MCF 10A (cell line): ENCODE results near the gene IVD. TPM values are rescaled to one million over a fixed set of nuclear protein-coding genes. Genes with fewer than 3 reads are reported as not detected.
"Not testable (repeated sequence)": the region's sequence is repeated elsewhere in the genome, so short reads cannot be mapped to it uniquely, and the experiment has no call there.

Experiments used
- BruUV-seq: library from RNA; stranded (reverse); fragments of 400-500 nt; replicated peaks from 2 replicates; lab custom pipeline; 2021; lab: Mats Ljungman, UMichigan
- CTCF ChIA-PET: fragments of 300-600 bp; sonication (Branson Sonifier 250); formaldehyde crosslinking; extraction: SDS; loops from one replicate; lab custom pipeline; 2021; ENCODE audit warnings: antibody characterized with exemption, inconsistent platforms; lab: Yijun Ruan, JAX
- POLR2A ChIA-PET: fragments of 300-600, 350-650 bp; sonication (Branson Sonifier 250); formaldehyde crosslinking; extraction: SDS; loops from one replicate; lab custom pipeline; 2020; ENCODE audit warnings: antibody characterized with exemption, inconsistent platforms; lab: Yijun Ruan, JAX
- DNase-seq: peaks from one replicate; pipeline ENCODE4 v3.0.0-alpha.2; 2018; ENCODE audit not compliant: unreplicated experiment
- H3K27ac Mint-ChIP-seq: one replicate; pipeline ENCODE4 v1.8.0; 2022; ENCODE audit warnings: mild to moderate bottlenecking, low read depth, mixed read lengths; ENCODE audit not compliant: unreplicated experiment
- H3K27me3 Mint-ChIP-seq: one replicate; pipeline ENCODE4 v1.8.0; 2022; ENCODE audit warnings: mixed read lengths; ENCODE audit not compliant: insufficient read depth, unreplicated experiment
- H3K36me3 Mint-ChIP-seq: one replicate; pipeline ENCODE4 v1.8.0; 2022; ENCODE audit warnings: mild to moderate bottlenecking, moderate library complexity, mixed read lengths; ENCODE audit not compliant: insufficient read depth, unreplicated experiment
- H3K4me1 Mint-ChIP-seq: one replicate; pipeline ENCODE4 v1.8.0; 2022; ENCODE audit warnings: mixed read lengths; ENCODE audit not compliant: insufficient read depth, unreplicated experiment
- H3K4me3 Mint-ChIP-seq: one replicate; pipeline ENCODE4 v1.8.0; 2022; ENCODE audit warnings: mild to moderate bottlenecking, moderate library complexity, mixed read lengths; ENCODE audit not compliant: unreplicated experiment
- H3K9me3 Mint-ChIP-seq: one replicate; pipeline ENCODE4 v1.8.0; 2022; ENCODE audit warnings: mixed read lengths; ENCODE audit not compliant: unreplicated experiment
- CTCF ChIP-seq: fragments of 200-600 bp; IDR thresholded peaks from one replicate; pipeline ENCODE4 v1.8.0; 2022; ENCODE audit warnings: antibody characterized with exemption, mild to moderate bottlenecking; ENCODE audit not compliant: unreplicated experiment
- intact Hi-C: fragments of 100-400 bp; cut with micrococcal nuclease; formaldehyde crosslinking; loops from 2 replicates; pipeline ENCODE4 v1.14.1; 2022
- total RNA-seq: library from RNA; stranded (reverse); gene quantifications from 2 replicates; pipeline ENCODE4 v1.2.3, GENCODE V29; 2022

The IVD gene
- total RNA-seq, 1 experiment from 2014 or later, result 61.6 TPM

GRCh38 chr15:40452296-40453090 lies 46.9 kb downstream of the IVD start:
- Mint-ChIP-seq H3K4me3 (no peak overlapping the region), H3K9me3 (no peaks in the 10 kb centered on the region), H3K4me1 (peaks cover 39% of the 10 kb centered on the region), H3K36me3 (no peaks in the 10 kb centered on the region), H3K27me3 (no peaks in the 10 kb centered on the region), H3K27ac (no peak overlapping the region)
- no TSS peak for BruUV-seq
- ChIA-PET POLR2A (interaction anchor here (1.2 kb wide), 1 partner anchor 11 kb away, joined by 7 read pairs; the partner anchor contains the start of gene BAHD1), CTCF (interaction anchor here (0.5 to 0.6 kb wide), 2 partner anchors 142 to 1743 kb away, joined by 3 read pairs; no protein-coding TSS in a partner anchor)
- intact Hi-C loops, result no loop called here
- no peak for TF ChIP-seq CTCF
- DNase-seq, result no peak

GRCh38 chr15:40453941-40454340 lies 48.3 kb downstream of the IVD start:
- DNase-seq, H3K27me3 Mint-ChIP-seq, H3K36me3 Mint-ChIP-seq, BruUV-seq, H3K9me3 Mint-ChIP-seq, H3K4me3 Mint-ChIP-seq, intact Hi-C loops: not testable (repeated sequence)
- ChIA-PET CTCF (interaction anchor here (0.7 to 1.6 kb wide), 2 partner anchors 136 to 443 kb away, joined by 3 to 4 read pairs; no protein-coding TSS in a partner anchor), POLR2A (interaction anchor here (0.6 to 3.7 kb wide), 4 partner anchors 8 to 110 kb away, joined by 3 to 25 read pairs (median 10); partner anchors contain the start of genes BAHD1 and CHST14)
- H3K27ac Mint-ChIP-seq, result peak overlapping the region; percentile 86
- peaks cover 39% of the 10 kb centered on the region for H3K4me1 Mint-ChIP-seq

- peak overlapping the region; percentile 55 for H3K4me3 Mint-ChIP-seq
- intact Hi-C loops, result loop anchor here (5.0 kb wide), 1 partner anchor 52 kb away; no protein-coding TSS in a partner anchor
- DNase-seq, result peak; percentile 78
- no peaks in the 10 kb centered on the region for H3K9me3 Mint-ChIP-seq
- no peaks in the 10 kb centered on the region for H3K27me3 Mint-ChIP-seq
- ChIA-PET CTCF (interaction anchor here (0.6 to 1.6 kb wide), 7 partner anchors 38 to 180 kb away, joined by 3 to 4 read pairs (median 4); no protein-coding TSS in a partner anchor), POLR2A (interaction anchor here (0.6 to 3.7 kb wide), 6 partner anchors 9 to 141 kb away, joined by 3 to 25 read pairs (median 6); partner anchors contain the start of genes BAHD1 and CHST14)
- no peak for TF ChIP-seq CTCF
- no TSS peak for BruUV-seq
- peak overlapping the region; percentile 86 for H3K27ac Mint-ChIP-seq
- peaks cover 33% of the 10 kb centered on the region for H3K4me1 Mint-ChIP-seq
- no peaks in the 10 kb centered on the region for H3K36me3 Mint-ChIP-seq
Measured at GRCh38 chr15:40454904-40455391, 49.4 kb downstream of the IVD start.

GRCh38 chr15:40456299-40456712 lies 50.7 kb downstream of the IVD start:
- intact Hi-C loops, result loop anchor here (5.0 kb wide), 1 partner anchor 51 kb away; no protein-coding TSS in a partner anchor
- H3K9me3 Mint-ChIP-seq, result no peaks in the 10 kb centered on the region
- no TSS peak for BruUV-seq
- POLR2A ChIA-PET, result interaction anchor here (0.6 to 3.7 kb wide), 12 partner anchors 11 to 321 kb away, joined by 3 to 25 read pairs (median 4); partner anchors contain the start of genes BAHD1, CCDC32, CHST14 and RPUSD2
- peak; percentile 89 for DNase-seq
- peaks cover 7% of the 10 kb centered on the region for H3K36me3 Mint-ChIP-seq
- CTCF ChIA-PET, result interaction anchor here (1.0 to 1.8 kb wide), 4 partner anchors 10 to 167 kb away, joined by 3 to 7 read pairs (median 4); partner anchors contain the start of gene BAHD1
- H3K27ac Mint-ChIP-seq, result peak overlapping the region; percentile 41
- no peaks in the 10 kb centered on the region for H3K27me3 Mint-ChIP-seq
- H3K4me1 Mint-ChIP-seq, result peaks cover 33% of the 10 kb centered on the region
- TF ChIP-seq CTCF, result no peak
- peak overlapping the region; percentile 32 for H3K4me3 Mint-ChIP-seq
